ENCODE data around the gene CWC25.

The CWC25 gene

DNA sequence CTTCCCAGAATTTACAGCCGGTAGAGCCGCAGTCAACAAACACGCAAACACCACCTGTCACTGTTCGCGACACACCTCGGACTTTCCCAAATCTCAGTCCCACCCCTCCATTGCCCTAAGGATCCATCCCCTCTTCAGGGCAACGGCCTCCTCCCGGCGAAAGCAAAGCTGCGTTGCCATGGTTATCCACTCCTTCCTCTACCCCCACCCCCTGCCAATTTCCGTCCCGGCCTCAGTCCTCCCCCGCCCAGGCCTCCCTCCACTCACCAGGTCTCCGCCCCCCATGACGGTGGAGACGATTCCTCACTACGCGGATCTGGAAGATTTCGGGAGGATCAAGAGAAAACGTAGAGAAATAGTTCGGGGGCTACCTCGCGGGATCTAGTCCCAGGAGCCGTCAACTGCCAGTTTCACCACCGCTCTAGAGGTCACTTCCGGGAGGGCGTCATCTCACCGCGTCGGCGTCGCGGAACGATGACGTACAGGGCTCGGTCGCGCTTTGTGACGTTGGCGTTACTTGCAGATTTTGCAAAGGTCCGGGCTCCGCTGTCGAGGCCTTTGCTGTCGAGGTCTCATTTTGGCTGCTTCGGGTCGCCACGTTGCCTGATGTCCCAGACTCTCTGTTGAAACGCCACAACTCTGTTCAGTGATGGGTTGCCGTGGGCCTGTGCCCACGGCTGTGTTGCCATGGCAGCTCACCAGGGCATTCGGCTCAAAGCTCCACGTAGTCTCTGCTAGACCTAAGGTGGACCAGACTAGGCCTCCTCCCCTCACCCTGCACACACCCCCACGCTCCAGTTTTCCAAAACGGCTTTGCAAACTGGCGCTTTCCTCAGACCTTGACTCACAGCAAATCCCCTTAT is at the start of gene CWC25:
CWC25 (minus strand) TSS at position 423 of the 863 bp plus-strand sequence; CDS start at position 285, 138 bp downstream.
- DNase-seq (ENCODE audit: low spot score) = peak; percentile 96
- TF ChIP-seq, protein P1, sequence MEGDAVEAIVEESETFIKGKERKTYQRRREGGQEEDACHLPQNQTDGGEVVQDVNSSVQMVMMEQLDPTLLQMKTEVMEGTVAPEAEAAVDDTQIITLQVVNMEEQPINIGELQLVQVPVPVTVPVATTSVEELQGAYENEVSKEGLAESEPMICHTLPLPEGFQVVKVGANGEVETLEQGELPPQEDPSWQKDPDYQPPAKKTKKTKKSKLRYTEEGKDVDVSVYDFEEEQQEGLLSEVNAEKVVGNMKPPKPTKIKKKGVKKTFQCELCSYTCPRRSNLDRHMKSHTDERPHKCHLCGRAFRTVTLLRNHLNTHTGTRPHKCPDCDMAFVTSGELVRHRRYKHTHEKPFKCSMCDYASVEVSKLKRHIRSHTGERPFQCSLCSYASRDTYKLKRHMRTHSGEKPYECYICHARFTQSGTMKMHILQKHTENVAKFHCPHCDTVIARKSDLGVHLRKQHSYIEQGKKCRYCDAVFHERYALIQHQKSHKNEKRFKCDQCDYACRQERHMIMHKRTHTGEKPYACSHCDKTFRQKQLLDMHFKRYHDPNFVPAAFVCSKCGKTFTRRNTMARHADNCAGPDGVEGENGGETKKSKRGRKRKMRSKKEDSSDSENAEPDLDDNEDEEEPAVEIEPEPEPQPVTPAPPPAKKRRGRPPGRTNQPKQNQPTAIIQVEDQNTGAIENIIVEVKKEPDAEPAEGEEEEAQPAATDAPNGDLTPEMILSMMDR (IDR thresholded peaks at IDR 0.05; ENCODE audit: borderline replicate concordance, control extremely low read depth, extremely low read depth, insufficient read depth, missing control alignments) = no peak
- in situ Hi-C loops (cut with MboI; ENCODE audit: low sequenced_read_pairs, unreplicated experiment) = no loop called here

GRCh38 chr17:38873640-38874380 is 48.7 kb upstream of the CWC25 start:
- DNase-seq (ENCODE audit: low spot score) = no peak
- in situ Hi-C loops (cut with MboI; ENCODE audit: low sequenced_read_pairs, unreplicated experiment) = no loop called here
- TF ChIP-seq, protein P1 (IDR thresholded peaks at IDR 0.05; ENCODE audit: borderline replicate concordance, control extremely low read depth, extremely low read depth, insufficient read depth, missing control alignments) = no peak

DNA sequence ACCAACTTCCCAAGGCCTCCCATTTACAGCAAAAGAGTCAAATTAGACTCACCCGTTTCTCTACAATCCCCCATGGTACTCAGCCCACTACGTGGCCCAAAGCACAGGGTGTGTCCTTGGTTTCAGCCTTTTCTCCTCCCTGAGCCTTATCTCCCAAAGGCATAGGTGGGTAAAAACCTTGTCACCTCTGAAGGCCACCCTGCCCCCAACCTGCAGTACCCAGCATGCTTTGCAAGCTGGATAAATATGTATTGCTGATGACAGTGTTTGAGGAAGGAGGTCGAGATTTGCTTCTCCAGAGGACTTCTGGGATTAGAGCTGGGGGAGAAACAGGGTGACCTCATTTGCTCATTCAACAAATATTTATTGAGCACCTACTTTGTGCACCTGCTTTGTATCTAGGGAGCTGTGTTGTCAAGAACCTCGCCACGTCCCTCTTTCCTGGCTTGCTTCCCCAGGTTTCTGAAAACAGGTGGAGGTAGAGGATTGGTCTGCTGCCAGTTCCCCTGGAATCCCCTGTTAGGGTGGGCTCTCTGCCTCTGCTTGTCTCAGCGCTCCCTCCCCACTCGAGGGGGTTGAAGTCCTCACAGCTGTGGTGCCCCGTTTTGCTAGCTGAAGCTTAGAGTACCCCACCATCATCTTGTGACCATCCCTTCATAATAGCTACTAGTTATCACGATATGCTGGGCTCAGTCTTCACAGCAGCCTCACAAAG is 47.7 kb upstream of the CWC25 start:
- TF ChIP-seq, protein P1 (IDR thresholded peaks at IDR 0.05; ENCODE audit: borderline replicate concordance, control extremely low read depth, extremely low read depth, insufficient read depth, missing control alignments) = no peak
- in situ Hi-C loops (cut with MboI; ENCODE audit: low sequenced_read_pairs, unreplicated experiment) = no loop called here
- DNase-seq (ENCODE audit: low spot score) = no peak

DNA sequence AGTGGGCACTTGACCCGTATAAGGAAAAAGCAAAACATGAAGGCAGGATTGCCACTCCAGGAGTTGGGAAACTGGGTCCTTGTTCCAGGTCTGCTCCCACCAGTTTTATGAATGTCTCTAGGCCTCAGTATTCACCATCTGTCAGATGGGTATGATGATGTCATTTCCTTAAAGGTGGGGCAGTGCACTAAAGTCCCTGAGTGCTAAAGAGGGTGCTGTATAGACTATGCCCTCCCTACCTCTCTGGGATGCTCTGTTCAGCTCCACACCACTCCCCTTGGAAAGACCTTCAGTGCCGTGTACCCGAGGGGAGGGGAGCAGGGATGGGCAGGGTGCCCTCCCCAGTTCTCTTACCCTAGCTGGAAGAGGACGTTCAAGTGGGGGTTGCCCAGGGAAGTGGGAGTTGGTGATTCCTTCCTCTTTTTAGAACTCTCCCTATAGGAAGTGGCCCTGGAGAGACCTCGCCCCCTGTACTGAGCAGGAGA is 46.9 kb upstream of the CWC25 start:
- DNase-seq (ENCODE audit: low spot score) = no peak
- in situ Hi-C loops (cut with MboI; ENCODE audit: low sequenced_read_pairs, unreplicated experiment) = no loop called here
- TF ChIP-seq, protein P1 (IDR thresholded peaks at IDR 0.05; ENCODE audit: borderline replicate concordance, control extremely low read depth, extremely low read depth, insufficient read depth, missing control alignments) = no peak

GRCh38 chr17:38871247-38872015 is 46.3 kb upstream of the CWC25 start:
- in situ Hi-C loops (cut with MboI; ENCODE audit: low sequenced_read_pairs, unreplicated experiment) = no loop called here
- peak; percentile 70 for DNase-seq (ENCODE audit: low spot score)
- TF ChIP-seq, protein P1 (IDR thresholded peaks at IDR 0.05; ENCODE audit: borderline replicate concordance, control extremely low read depth, extremely low read depth, insufficient read depth, missing control alignments) = peak; percentile 29
